Measurements from ENCODE around the gene CDC42BPG. TPM values are rescaled to one million over a fixed set of nuclear protein-coding genes. Genes with fewer than 3 reads are reported as not detected.

The CDC42BPG gene, protein sequence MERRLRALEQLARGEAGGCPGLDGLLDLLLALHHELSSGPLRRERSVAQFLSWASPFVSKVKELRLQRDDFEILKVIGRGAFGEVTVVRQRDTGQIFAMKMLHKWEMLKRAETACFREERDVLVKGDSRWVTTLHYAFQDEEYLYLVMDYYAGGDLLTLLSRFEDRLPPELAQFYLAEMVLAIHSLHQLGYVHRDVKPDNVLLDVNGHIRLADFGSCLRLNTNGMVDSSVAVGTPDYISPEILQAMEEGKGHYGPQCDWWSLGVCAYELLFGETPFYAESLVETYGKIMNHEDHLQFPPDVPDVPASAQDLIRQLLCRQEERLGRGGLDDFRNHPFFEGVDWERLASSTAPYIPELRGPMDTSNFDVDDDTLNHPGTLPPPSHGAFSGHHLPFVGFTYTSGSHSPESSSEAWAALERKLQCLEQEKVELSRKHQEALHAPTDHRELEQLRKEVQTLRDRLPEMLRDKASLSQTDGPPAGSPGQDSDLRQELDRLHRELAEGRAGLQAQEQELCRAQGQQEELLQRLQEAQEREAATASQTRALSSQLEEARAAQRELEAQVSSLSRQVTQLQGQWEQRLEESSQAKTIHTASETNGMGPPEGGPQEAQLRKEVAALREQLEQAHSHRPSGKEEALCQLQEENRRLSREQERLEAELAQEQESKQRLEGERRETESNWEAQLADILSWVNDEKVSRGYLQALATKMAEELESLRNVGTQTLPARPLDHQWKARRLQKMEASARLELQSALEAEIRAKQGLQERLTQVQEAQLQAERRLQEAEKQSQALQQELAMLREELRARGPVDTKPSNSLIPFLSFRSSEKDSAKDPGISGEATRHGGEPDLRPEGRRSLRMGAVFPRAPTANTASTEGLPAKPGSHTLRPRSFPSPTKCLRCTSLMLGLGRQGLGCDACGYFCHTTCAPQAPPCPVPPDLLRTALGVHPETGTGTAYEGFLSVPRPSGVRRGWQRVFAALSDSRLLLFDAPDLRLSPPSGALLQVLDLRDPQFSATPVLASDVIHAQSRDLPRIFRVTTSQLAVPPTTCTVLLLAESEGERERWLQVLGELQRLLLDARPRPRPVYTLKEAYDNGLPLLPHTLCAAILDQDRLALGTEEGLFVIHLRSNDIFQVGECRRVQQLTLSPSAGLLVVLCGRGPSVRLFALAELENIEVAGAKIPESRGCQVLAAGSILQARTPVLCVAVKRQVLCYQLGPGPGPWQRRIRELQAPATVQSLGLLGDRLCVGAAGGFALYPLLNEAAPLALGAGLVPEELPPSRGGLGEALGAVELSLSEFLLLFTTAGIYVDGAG (N-terminal part only)
- total RNA-seq = 10 to 100 TPM; 13.5 to 18.9 TPM

- Histone ChIP-seq H3K9me3 (no peaks in the 10 kb centered on the region), H3K36me3 (replicated peaks in 1 of 2; ENCODE audit: insufficient read depth in 1 of 2, low read depth in 2 of 2) (peaks cover 0 to 2% of the 10 kb centered on the region in 2 donors), H3K4me1 (peaks cover 52% of the 10 kb centered on the region), H3K27ac (peak within 1 kb of the TSS; percentile 63 to 93 (median 87)), H3K4me3 (peak within 1 kb of the TSS; percentile 38 to 65), H3K27me3 (no peaks in the 10 kb centered on the region)
- TF ChIP-seq CTCF (IDR thresholded peaks at IDR 0.05) (peak; percentile 42 to 77 (median 60)), POLR2A (IDR thresholded peaks at IDR 0.05) (peak; percentile 50 to 88 (median 51))
- intact Hi-C loops (cut with DNase I) = loop anchor here (5.0 kb wide), 1 partner anchor 53 kb away; no protein-coding TSS in a partner anchor
- DNase-seq = peak; percentile 92 to 96 (median 93)
- 0 to 2% methylated on average over 10 to 60 of the region's 96 CpGs for WGBS, 2 donors
- ATAC-seq = peak; percentile 83
These were observed at the start of gene CDC42BPG for GRCh38 chr11:64844330-64845128. Gene CDC42BPG (minus strand): TSS chr11:64844653. CDS start chr11:64844569, 84 bp downstream.

- intact Hi-C loops (cut with DNase I) = no loop called here
- DNase-seq (peak; percentile 81 to 91 (median 88)), ATAC-seq (peak; percentile 82)
- TF ChIP-seq CTCF (IDR thresholded peaks at IDR 0.05) (peak in 5 of 7 experiments; percentile 12 to 66 (median 57)), POLR2A (IDR thresholded peaks at IDR 0.05) (peak; percentile 47 to 84 (median 74))
- Histone ChIP-seq H3K4me3 (peak overlapping the region; percentile 14 to 24), H3K27me3 (no peaks in the 10 kb centered on the region), H3K27ac (peak overlapping the region; percentile 69 to 91 (median 86)), H3K9me3 (no peaks in the 10 kb centered on the region), H3K4me1 (peaks cover 60% of the 10 kb centered on the region), H3K36me3 (replicated peaks in 1 of 2; ENCODE audit: insufficient read depth in 1 of 2, low read depth in 2 of 2) (peaks cover 0 to 10% of the 10 kb centered on the region in 2 donors)
- 23 to 25% methylated on average over 8 to 21 of the region's 25 CpGs for WGBS, 2 donors
These were observed 49.0 kb upstream of the CDC42BPG start for GRCh38 chr11:64893194-64894069.

DNA sequence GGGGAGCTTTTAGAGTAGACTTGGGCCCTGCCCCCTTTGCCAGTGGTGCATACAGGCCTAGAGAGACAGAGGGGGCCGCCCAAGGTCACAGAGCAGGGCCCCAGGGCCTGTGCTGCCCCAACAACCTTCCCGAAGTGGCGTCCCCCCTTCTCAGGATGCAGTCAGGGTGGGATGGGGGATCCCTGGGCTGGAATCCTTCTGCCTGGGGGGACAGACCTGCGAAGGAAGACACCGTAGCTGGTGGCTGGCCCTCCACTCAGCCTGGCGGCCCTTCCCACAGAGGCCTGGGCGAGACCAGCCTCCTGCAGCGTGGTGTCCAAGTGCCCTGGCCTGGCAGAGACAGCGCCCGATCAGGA, 48.4 kb upstream of the CDC42BPG start:
- H3K4me3 ChIP-seq = peak overlapping the region; percentile 14 to 24
- H3K36me3 ChIP-seq (replicated peaks in 1 of 2; ENCODE audit: insufficient read depth in 1 of 2, low read depth in 2 of 2) = peaks cover 0 to 4% of the 10 kb centered on the region in 2 donors
- H3K27ac ChIP-seq = peak overlapping the region; percentile 69 to 91 (median 86)
- H3K27me3 ChIP-seq = no peaks in the 10 kb centered on the region
- WGBS, 2 donors = 40 to 48% methylated on average over 3 to 10 of the region's 10 CpGs
- peak; percentile 18 for ATAC-seq
- H3K4me1 ChIP-seq = peaks cover 66% of the 10 kb centered on the region
- intact Hi-C loops (cut with DNase I) = no loop called here
- TF ChIP-seq POLR2A (IDR thresholded peaks at IDR 0.05) = no peak
- TF ChIP-seq CTCF (IDR thresholded peaks at IDR 0.05) = no peak
- DNase-seq = peak in 2 of 4 donors; percentile 35
- no peaks in the 10 kb centered on the region for H3K9me3 ChIP-seq

Data from body of pancreas (tissue), 4 donors.